ENCODE results near the gene RSKR.

- no peak for TF ChIP-seq CTCF (conservative IDR thresholded peaks at IDR 0.05)
- no peak for TF ChIP-seq EZH2 (IDR thresholded peaks at IDR 0.05; ENCODE audit: low read depth)
These were observed 34.7 kb upstream of the RSKR start for GRCh38 chr17:28648698-28649097.

Data from PC-9 (cell line).